A549 (cell line): ENCODE results near the gene PTGES2. TPM values are rescaled to one million over a fixed set of nuclear protein-coding genes. Genes with fewer than 3 reads are reported as not detected.
A peak's percentile ranks its signal among the peaks of the same experiment; 100 is the strongest.

Source experiments
- ATAC-seq, 2 experiments: fragments of 200-7000 bp in 1 of 2; fragments of >200 bp in 1 of 2; cut with Nextera tagmentation in 1 of 2; cut with Tn5 transposase in 1 of 2; 3 replicates each; pipeline versions ENCODE4 v1.8.0 to v1.9.1; 2018 to 2020; ENCODE audit warnings: mild to moderate bottlenecking in 1 of 2, moderate library complexity in 1 of 2
- CTCF ChIA-PET: fragments of 300-600 bp; sonication (Branson Sonifier 250); formaldehyde crosslinking; extraction: SDS; loops from one replicate; lab custom pipeline; 2021; ENCODE audit warnings: antibody characterized with exemption, inconsistent platforms; lab: Yijun Ruan, JAX
- POLR2A ChIA-PET: fragments of 350-600 bp; formaldehyde crosslinking; extraction: SDS; loops from one replicate; lab custom pipeline; 2021; ENCODE audit warnings: antibody characterized with exemption, inconsistent platforms; lab: Yijun Ruan, JAX
- DNase-seq, 2 experiments: peaks; one replicate each; pipeline versions ENCODE4 v3.0.0 to v3.0.0-alpha.2; 2011 to 2016; ENCODE audit warnings: low read depth in 1 of 2, low spot score in 1 of 2
- FAIRE-seq: peaks from 2 replicates; lab custom pipeline; 2011; peaks lifted over from hg19 to GRCh38; lab: Jason Lieb, UNC
- H3K27ac ChIP-seq, 2 experiments: fragments of >200 bp; sonication (Bioruptor Twin); formaldehyde crosslinking; 3 replicates each; pipeline ENCODE4 v1.5.1; 2016 to 2017
- H3K4me1 ChIP-seq: fragments of >200 bp; sonication (Bioruptor Twin); formaldehyde crosslinking; 3 replicates; pipeline ENCODE4 v1.6.1; 2016
- H3K4me2 ChIP-seq: fragments of >200 bp; sonication (Bioruptor Twin); formaldehyde crosslinking; 3 replicates; pipeline ENCODE4 v1.6.1; 2016
- H3K4me3 ChIP-seq: fragments of >200 bp; sonication (Bioruptor Twin); formaldehyde crosslinking; 3 replicates; pipeline ENCODE4 v1.5.1; 2016
- H3K9me3 ChIP-seq: fragments of >200 bp; sonication (Bioruptor Twin); formaldehyde crosslinking; 3 replicates; pipeline ENCODE4 v1.6.1; 2016
- CBX8 ChIP-seq: fragments of 200-600 bp; sonication (generic); IDR thresholded peaks from 2 replicates; pipeline ENCODE4 v1.6.1; 2016
- CHD2 ChIP-seq: fragments of 150-350 bp; IDR thresholded peaks from 2 replicates; pipeline ENCODE4 v1.6.1; 2014; ENCODE audit warnings: low read length; ENCODE audit not compliant: partially characterized antibody
- E2F6 ChIP-seq: IDR thresholded peaks from 2 replicates; pipeline ENCODE4 v1.6.1; 2012; ENCODE audit warnings: low read depth, borderline replicate concordance
- EHF ChIP-seq: fragments of 250-450 bp; sonication (Bioruptor Pico); IDR thresholded peaks from 2 replicates; pipeline ENCODE4 v1.5.0; 2020; ENCODE audit warnings: mild to moderate bottlenecking
- ESRRA ChIP-seq: fragments of 150-350 bp; IDR thresholded peaks from 2 replicates; pipeline ENCODE4 v1.6.1; 2014; ENCODE audit warnings: mild to moderate bottlenecking, low read length, borderline replicate concordance
- FOSL2 ChIP-seq, 2 experiments: fragments of 450-650 bp in 1 of 2; fragments of >200 bp in 1 of 2; sonication (Bioruptor Twin) in 1 of 2; formaldehyde crosslinking; IDR thresholded peaks; 2 replicates each; pipeline versions ENCODE4 v1.5.0 to v1.6.1; 2016 to 2020; ENCODE audit warnings: mild to moderate bottlenecking in 1 of 2, moderate library complexity in 1 of 2
- JUN ChIP-seq, 2 experiments: fragments of >200 bp; sonication (Bioruptor Twin); formaldehyde crosslinking; IDR thresholded peaks; 2 replicates in 1 of 2; 3 replicates in 1 of 2; pipeline ENCODE4 v1.6.1; 2016 to 2017
- KDM5A ChIP-seq: fragments of 200-600 bp; sonication (generic); IDR thresholded peaks from 2 replicates; pipeline ENCODE4 v1.6.1; 2016; ENCODE audit warnings: antibody characterized with exemption, mild to moderate bottlenecking
- MAX ChIP-seq: IDR thresholded peaks from 2 replicates; pipeline ENCODE4 v1.6.1; 2012
- PHF8 ChIP-seq: fragments of 200-600 bp; sonication (generic); IDR thresholded peaks from 2 replicates; pipeline ENCODE4 v1.6.1; 2016; ENCODE audit warnings: low read depth, mild to moderate bottlenecking, antibody characterized with exemption, moderate library complexity, borderline replicate concordance
- RAD21 ChIP-seq, 2 experiments: fragments of >200 bp in 1 of 2; sonication (Bioruptor Twin) in 1 of 2; formaldehyde crosslinking in 1 of 2; IDR thresholded peaks in 1 of 2; conservative IDR thresholded peaks in 1 of 2; 2 replicates in 1 of 2; 3 replicates in 1 of 2; pipeline ENCODE4 v1.6.1; 2012 to 2018; ENCODE audit warnings: inconsistent platforms in 1 of 2
- RARB ChIP-seq: fragments of 250-450 bp; sonication (Bioruptor Pico); IDR thresholded peaks from 2 replicates; pipeline ENCODE4 v1.8.0; 2021; ENCODE audit warnings: mild to moderate bottlenecking, moderate library complexity
- RCOR1 ChIP-seq: fragments of 150-350 bp; IDR thresholded peaks from 2 replicates; pipeline ENCODE4 v1.6.1; 2014; ENCODE audit warnings: antibody characterized with exemption, low read length, low read depth
- REST ChIP-seq: fragments of 200-600 bp; sonication (generic); IDR thresholded peaks from 2 replicates; pipeline ENCODE4 v1.6.1; 2016; ENCODE audit warnings: antibody characterized with exemption, mild to moderate bottlenecking, moderate library complexity
- RFX5 ChIP-seq: fragments of 450-650 bp; IDR thresholded peaks from 2 replicates; pipeline ENCODE4 v1.7.1; 2014; ENCODE audit warnings: antibody characterized with exemption, mild to moderate bottlenecking, moderate library complexity
- RNF2 ChIP-seq: fragments of 200-600 bp; sonication (generic); IDR thresholded peaks from 2 replicates; pipeline ENCODE4 v1.6.1; 2016; ENCODE audit warnings: low read depth, mild to moderate bottlenecking, antibody characterized with exemption, moderate library complexity, borderline replicate concordance
- TFCP2L1 ChIP-seq: fragments of 250-450 bp; sonication (Bioruptor Pico); IDR thresholded peaks from 2 replicates; pipeline ENCODE4 v1.5.0; 2021; ENCODE audit warnings: mild to moderate bottlenecking
- ZNF302 ChIP-seq: fragments of 250-450 bp; sonication (Bioruptor Pico); IDR thresholded peaks from 2 replicates; pipeline ENCODE4 v1.9.0; 2021; ENCODE audit warnings: inconsistent platforms, mild to moderate bottlenecking, moderate library complexity
- WGBS: methylation state at CpG from one replicate; pipeline ENCODE4 v1.1.6; 2017; ENCODE audit errors: missing lambda C conversion rate; 5-methylcytosine and 5-hydroxymethylcytosine counted together
- polyA plus RNA-seq, 4 experiments: library from polyadenylated mRNA; depleted of rRNA in 3 of 4; stranded (reverse); fragments of >200 nt; fragmentation: RNase III in 1 of 4; extraction: RNeasy Plus Mini Kit Qiagen cat#74134 plus additional on column Dnase treatment in 1 of 4; gene quantifications; 2 replicates in 3 of 4; 3 replicates in 1 of 4; pipeline ENCODE4 v1.2.3, GENCODE V29; 2011 to 2017
- TF ChIP-seq, protein P1 (sequence below): fragments of 250-450 bp; sonication (Bioruptor Pico); IDR thresholded peaks from 2 replicates; pipeline ENCODE4 v1.5.0; 2021; ENCODE audit warnings: mild to moderate bottlenecking, moderate library complexity, borderline replicate concordance

Gene PTGES2
- polyA plus RNA-seq, 2 of the 4 experiments (the other 2 are of a cell fraction), result 94.1 to 94.5 TPM

DNA sequence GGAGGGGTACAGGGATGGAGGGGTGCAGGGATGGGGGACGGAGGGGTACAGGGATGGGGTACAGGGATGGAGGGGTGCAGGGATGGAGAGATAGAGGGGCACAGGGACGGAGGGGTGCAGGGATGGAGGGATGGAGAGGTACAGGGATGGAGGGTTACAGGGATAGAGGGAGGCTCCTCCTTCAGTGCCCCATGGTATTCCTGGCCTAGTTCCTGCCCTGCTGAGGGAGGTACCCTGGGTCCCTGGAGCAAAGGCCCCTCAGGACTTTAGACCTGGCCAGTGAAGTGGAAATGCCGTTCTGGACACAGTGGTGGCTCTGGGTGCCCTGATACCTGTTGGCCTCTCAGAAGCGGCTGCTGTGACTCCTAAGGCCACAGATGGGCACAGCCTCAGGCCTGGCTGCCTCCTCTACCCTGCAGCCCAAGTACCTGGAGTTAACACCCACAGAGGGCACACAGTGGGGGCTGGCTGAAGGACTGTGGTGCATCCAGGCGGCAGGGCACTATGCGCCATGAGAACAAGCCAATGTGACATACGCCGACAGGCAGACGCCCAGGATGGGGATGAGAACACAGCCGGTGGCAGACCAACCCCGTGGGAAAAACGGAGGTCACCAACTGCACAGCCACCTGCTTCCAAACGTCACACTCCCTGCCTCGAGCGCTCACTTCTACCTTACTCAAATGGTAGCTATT is 8.4 kb downstream of the PTGES2 start:
- ChIA-PET POLR2A (interaction anchor here (1.0 kb wide), 1 partner anchor 9 kb away, joined by 3 read pairs; no protein-coding TSS in a partner anchor), CTCF (interaction anchor here (0.8 to 1.5 kb wide), 4 partner anchors 13 to 175 kb away, joined by 3 to 4 read pairs (median 4); no protein-coding TSS in a partner anchor)
- no peak overlapping the region for H3K4me3 ChIP-seq
- no peak overlapping the region for H3K4me2 ChIP-seq
- H3K9me3 ChIP-seq, result no peaks in the 10 kb centered on the region
- H3K27ac ChIP-seq, result no peak overlapping the region
- WGBS, result 79% methylated on average over 14 of the region's 15 CpGs
- FAIRE-seq (no peak), DNase-seq (no peak), ATAC-seq (peak in 1 of 2 experiments; percentile 10; a peak in 1 of 6 replicates)
- TF ChIP-seq, protein P1, sequence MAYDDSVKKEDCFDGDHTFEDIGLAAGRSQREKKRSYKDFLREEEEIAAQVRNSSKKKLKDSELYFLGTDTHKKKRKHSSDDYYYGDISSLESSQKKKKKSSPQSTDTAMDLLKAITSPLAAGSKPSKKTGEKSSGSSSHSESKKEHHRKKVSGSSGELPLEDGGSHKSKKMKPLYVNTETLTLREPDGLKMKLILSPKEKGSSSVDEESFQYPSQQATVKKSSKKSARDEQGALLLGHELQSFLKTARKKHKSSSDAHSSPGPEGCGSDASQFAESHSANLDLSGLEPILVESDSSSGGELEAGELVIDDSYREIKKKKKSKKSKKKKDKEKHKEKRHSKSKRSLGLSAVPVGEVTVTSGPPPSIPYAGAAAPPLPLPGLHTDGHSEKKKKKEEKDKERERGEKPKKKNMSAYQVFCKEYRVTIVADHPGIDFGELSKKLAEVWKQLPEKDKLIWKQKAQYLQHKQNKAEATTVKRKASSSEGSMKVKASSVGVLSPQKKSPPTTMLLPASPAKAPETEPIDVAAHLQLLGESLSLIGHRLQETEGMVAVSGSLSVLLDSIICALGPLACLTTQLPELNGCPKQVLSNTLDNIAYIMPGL (CRISPR knock-in tag), result no peak
- TF ChIP-seq E2F6 (no peak), KDM5A (no peak), RNF2 (no peak), JUN (IDR thresholded peaks at IDR 0.05) (0 out of 5 replicates have a peak, but pooled peaks of 1 of the 2 experiments have one; percentile 18), RARB (CRISPR knock-in tag) (no peak), RCOR1 (no peak)
- 0 out of 3 replicates have a peak, but pooled peaks cover 2% of the 10 kb centered on the region for H3K4me1 ChIP-seq

GRCh38 chr9:128118472-128118857 is 9.1 kb downstream of the PTGES2 start:
- Histone ChIP-seq H3K4me1 (0 out of 3 replicates have a peak, but pooled peaks cover 2% of the 10 kb centered on the region), H3K4me2 (no peak overlapping the region), H3K9me3 (no peaks in the 10 kb centered on the region), H3K4me3 (no peak overlapping the region), H3K27ac (no peak overlapping the region)
- FAIRE-seq (no peak), DNase-seq (no peak), ATAC-seq (peak; percentile 4 to 6; a peak in 3 of 6 replicates)
- WGBS, result 81% methylated on average over 3 of the region's 3 CpGs
- ChIA-PET CTCF (interaction anchor here (0.6 to 13.0 kb wide), 43 partner anchors 9 to 689 kb away, joined by 3 to 290 read pairs (median 7); partner anchors contain the start of genes BBLN, EEIG1, NAIF1 and PIP5KL1), POLR2A (no interaction called here)
- no peak for TF ChIP-seq RARB (CRISPR knock-in tag)
- no peak for TF ChIP-seq JUN (IDR thresholded peaks at IDR 0.05)
- no peak for TF ChIP-seq CBX8
- no peak for TF ChIP-seq REST
- TF ChIP-seq TFCP2L1 (CRISPR knock-in tag), result no peak

- Histone ChIP-seq H3K9me3 (no peaks in the 10 kb centered on the region), H3K4me2 (no peak overlapping the region; the same call in 2 of the 3 replicates), H3K27ac (peak overlapping the region in 1 of 2 experiments; percentile 22; a peak in 1 of 6 replicates), H3K4me1 (0 out of 3 replicates have a peak, but pooled peaks cover 2% of the 10 kb centered on the region), H3K4me3 (no peak overlapping the region)
- DNase-seq (peak; percentile 88 to 90), FAIRE-seq (peak; percentile 93), ATAC-seq (peak; percentile 63 to 87; a peak in 4 of 6 replicates)
- CTCF ChIA-PET, result interaction anchor here (0.5 to 13.0 kb wide), 66 partner anchors 10 to 710 kb away, joined by 3 to 290 read pairs (median 5); partner anchors contain the start of genes BBLN, EEIG1, NAIF1 and PIP5KL1
- POLR2A ChIA-PET, result no interaction called here
- 22% methylated on average over 27 of the region's 27 CpGs for WGBS
- no peak for TF ChIP-seq EHF (CRISPR knock-in tag)
- TF ChIP-seq RFX5, result no peak
- no peak for TF ChIP-seq RNF2
- no peak for TF ChIP-seq CHD2
- TF ChIP-seq RAD21 (conservative IDR thresholded peaks at IDR 0.05 in 1 of 2, IDR thresholded peaks at IDR 0.05 in 1 of 2), result peak; percentile 96 to 98
- TF ChIP-seq PHF8, result no peak
- TF ChIP-seq, protein P1 (CRISPR knock-in tag), result no peak
- peak; percentile 56 for TF ChIP-seq MAX
- no peak for TF ChIP-seq ZNF302 (CRISPR knock-in tag)
- TF ChIP-seq ESRRA, result no peak
- no peak for TF ChIP-seq FOSL2 (IDR thresholded peaks at IDR 0.05)
- TF ChIP-seq FOSL2 (CRISPR knock-in tag; IDR thresholded peaks at IDR 0.05), result peak; percentile 8; the same call in 1 of the 2 replicates
These were observed 9.7 kb downstream of the PTGES2 start for GRCh38 chr9:128117613-128118471.
